ENCODE measurements around the gene NTNG2. TPM values are rescaled to one million over a fixed set of nuclear protein-coding genes. Genes with fewer than 3 reads are reported as not detected.

NTNG2 gene
- total RNA-seq, 1 experiment from 2014 or later, result 6.0 TPM

- TF ChIP-seq EZH2 (IDR thresholded peaks at IDR 0.05; ENCODE audit: low read length, unreplicated experiment) (no peak), EZH2phosphoT487 (IDR thresholded peaks at IDR 0.05; ENCODE audit: borderline replicate concordance, low read length) (no peak), CTCF (conservative IDR thresholded peaks at IDR 0.05; ENCODE audit: low read depth, low read length) (no peak)
- H3K4me1 ChIP-seq (ENCODE audit: insufficient read depth, low read length), result no peaks in the 10 kb centered on the region
- H3K36me3 ChIP-seq (ENCODE audit: low read depth, low read length), result no peaks in the 10 kb centered on the region
- H3K9ac ChIP-seq (ENCODE audit: low read length), result no peak overlapping the region
- H3K4me2 ChIP-seq (ENCODE audit: low read length), result no peak overlapping the region
- H3K27ac ChIP-seq (ENCODE audit: low read length), result no peak overlapping the region
- no TSS peak for BruUV-seq (replicated peaks)
- no peaks in the 10 kb centered on the region for H3K79me2 ChIP-seq (ENCODE audit: low read length)
- intact Hi-C loops (cut with micrococcal nuclease), result no loop called here
- H3K9me2 ChIP-seq (replicated peaks; ENCODE audit: low read length), result no peaks in the 10 kb centered on the region
- ChIA-PET POLR2A (ENCODE audit: unreplicated experiment) (interaction anchor here (0.5 kb wide), 1 partner anchor 46 kb away, joined by 15 read pairs; no protein-coding TSS in a partner anchor), CTCF (no interaction called here)
- H3K4me3 ChIP-seq (ENCODE audit: low read length), result no peak overlapping the region
- H3K27me3 ChIP-seq (ENCODE audit: low read length), result no peaks in the 10 kb centered on the region
- H3K9me3 ChIP-seq (ENCODE audit: low read length), result no peaks in the 10 kb centered on the region
- H3F3A ChIP-seq (ENCODE audit: low read length, unreplicated experiment), result no peaks in the 10 kb centered on the region
- ATAC-seq, result no peak
- H4K20me1 ChIP-seq (ENCODE audit: low read length), result no peaks in the 10 kb centered on the region
- DNase-seq, result no peak
- no peak overlapping the region for H2AFZ ChIP-seq (ENCODE audit: low read length)
These were observed 10.7 kb upstream of the NTNG2 start for GRCh38 chr9:132151118-132151517.

DNA sequence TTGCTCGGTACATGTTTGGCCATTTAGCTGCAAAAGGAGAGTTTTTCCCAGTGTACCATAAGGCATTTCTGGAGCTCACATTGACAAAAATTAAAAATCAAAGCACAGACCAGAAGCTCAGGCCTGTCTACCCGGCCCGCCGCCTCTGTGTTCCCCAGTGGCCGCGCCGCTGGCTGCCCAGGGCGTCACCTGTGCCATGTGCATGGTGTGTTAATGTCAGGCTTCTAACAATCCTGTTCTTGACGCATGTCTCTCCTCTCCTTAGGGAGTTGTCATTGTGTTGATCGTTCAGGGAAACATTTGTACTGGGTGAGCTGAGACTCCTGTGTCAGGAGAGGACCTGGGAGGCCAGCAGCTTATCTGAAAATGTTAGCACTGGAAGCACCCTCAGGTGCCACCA, 9.6 kb upstream of the NTNG2 start:
- H3K27me3 ChIP-seq (ENCODE audit: low read length), result no peaks in the 10 kb centered on the region
- no peaks in the 10 kb centered on the region for H3K36me3 ChIP-seq (ENCODE audit: low read depth, low read length)
- H4K20me1 ChIP-seq (ENCODE audit: low read length), result no peaks in the 10 kb centered on the region
- no peaks in the 10 kb centered on the region for H3K79me2 ChIP-seq (ENCODE audit: low read length)
- H3K9ac ChIP-seq (ENCODE audit: low read length), result no peak overlapping the region
- POLR2A ChIA-PET (ENCODE audit: unreplicated experiment), result interaction anchor here (0.7 kb wide), 1 partner anchor 386 kb away, joined by 3 read pairs; no protein-coding TSS in a partner anchor
- no peaks in the 10 kb centered on the region for H3F3A ChIP-seq (ENCODE audit: low read length, unreplicated experiment)
- H3K4me3 ChIP-seq (ENCODE audit: low read length), result no peak overlapping the region
- no peaks in the 10 kb centered on the region for H3K4me1 ChIP-seq (ENCODE audit: insufficient read depth, low read length)
- H3K9me3 ChIP-seq (ENCODE audit: low read length), result no peaks in the 10 kb centered on the region
- TF ChIP-seq CTCF (conservative IDR thresholded peaks at IDR 0.05; ENCODE audit: low read depth, low read length) (no peak), EZH2 (IDR thresholded peaks at IDR 0.05; ENCODE audit: low read length, unreplicated experiment) (no peak), EZH2phosphoT487 (IDR thresholded peaks at IDR 0.05; ENCODE audit: borderline replicate concordance, low read length) (no peak)
- DNase-seq (no peak), ATAC-seq (no peak)
- CTCF ChIA-PET, result no interaction called here
- H3K9me2 ChIP-seq (replicated peaks; ENCODE audit: low read length), result no peaks in the 10 kb centered on the region
- no peak overlapping the region for H3K27ac ChIP-seq (ENCODE audit: low read length)
- no peak overlapping the region for H3K4me2 ChIP-seq (ENCODE audit: low read length)
- intact Hi-C loops (cut with micrococcal nuclease), result no loop called here
- BruUV-seq (replicated peaks), result no TSS peak
- H2AFZ ChIP-seq (ENCODE audit: low read length), result no peak overlapping the region

DNA sequence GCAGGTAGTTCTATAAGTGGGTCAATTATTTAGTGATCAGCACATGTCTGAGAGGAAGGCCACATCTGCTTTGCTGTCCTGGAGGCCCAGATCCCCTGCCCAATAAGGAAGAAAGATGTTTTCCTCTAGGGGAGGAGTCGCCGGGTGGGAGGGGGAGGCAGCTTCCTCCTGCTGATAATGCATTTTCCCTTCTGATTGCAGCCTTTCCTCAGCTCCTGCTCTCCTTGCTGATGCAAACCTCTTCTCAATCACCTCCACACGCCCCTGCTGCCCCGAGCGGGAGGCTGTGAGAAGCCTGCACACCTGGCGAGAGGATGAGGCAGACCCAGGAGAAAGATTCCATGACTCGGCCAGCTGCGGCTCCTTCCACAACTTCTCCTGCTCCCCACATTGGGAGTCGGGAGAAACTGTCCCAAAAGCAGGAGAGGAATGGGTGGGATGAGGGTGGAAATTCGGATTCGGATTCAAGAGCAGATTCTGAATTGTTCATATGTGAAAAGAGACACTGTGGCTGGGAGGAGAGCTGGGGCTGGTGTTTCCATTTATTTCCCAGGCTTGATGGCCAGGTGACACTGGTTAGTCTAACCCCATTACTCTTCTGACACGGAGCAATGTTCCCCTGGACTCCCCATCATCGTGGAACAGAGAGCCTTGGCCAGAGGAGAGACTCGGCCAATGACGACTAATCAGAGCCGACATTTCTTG, 6.8 kb upstream of the NTNG2 start:
- DNase-seq (no peak), ATAC-seq (no peak)
- no peak overlapping the region for H3K4me3 ChIP-seq (ENCODE audit: low read length)
- H3K9me3 ChIP-seq (ENCODE audit: low read length), result no peaks in the 10 kb centered on the region
- no peaks in the 10 kb centered on the region for H3K36me3 ChIP-seq (ENCODE audit: low read depth, low read length)
- H3K27me3 ChIP-seq (ENCODE audit: low read length), result no peaks in the 10 kb centered on the region
- H3K4me2 ChIP-seq (ENCODE audit: low read length), result no peak overlapping the region
- H2AFZ ChIP-seq (ENCODE audit: low read length), result no peak overlapping the region
- H3K79me2 ChIP-seq (ENCODE audit: low read length), result no peaks in the 10 kb centered on the region
- no peaks in the 10 kb centered on the region for H3K9me2 ChIP-seq (replicated peaks; ENCODE audit: low read length)
- no peak overlapping the region for H3K27ac ChIP-seq (ENCODE audit: low read length)
- no peaks in the 10 kb centered on the region for H3F3A ChIP-seq (ENCODE audit: low read length, unreplicated experiment)
- TF ChIP-seq EZH2phosphoT487 (IDR thresholded peaks at IDR 0.05; ENCODE audit: borderline replicate concordance, low read length) (no peak), CTCF (conservative IDR thresholded peaks at IDR 0.05; ENCODE audit: low read depth, low read length) (no peak)
- no TSS peak for BruUV-seq (replicated peaks)
- intact Hi-C loops (cut with micrococcal nuclease), result no loop called here
- no peak overlapping the region for H3K9ac ChIP-seq (ENCODE audit: low read length)
- ChIA-PET CTCF (no interaction called here), POLR2A (ENCODE audit: unreplicated experiment) (no interaction called here)
- H4K20me1 ChIP-seq (ENCODE audit: low read length), result no peaks in the 10 kb centered on the region
- H3K4me1 ChIP-seq (ENCODE audit: insufficient read depth, low read length), result no peaks in the 10 kb centered on the region
